Measurements from ENCODE around the gene SSNA1. TPM values are rescaled to one million over a fixed set of nuclear protein-coding genes. Genes with fewer than 3 reads are reported as not detected.

The SSNA1 gene
- total and polyA plus RNA-seq, 9 of the 15 experiments (the other 6 are each of a cell fraction or from before 2014, with no cell fraction given): 1.9 to 130 (median 57.1) TPM

GRCh38 chr9:137170486-137171148 lies 17.9 kb upstream of the SSNA1 start:
- WGBS (ENCODE audit: insufficient coverage, low coverage, missing lambda C conversion rate): 18% methylated on average over 13 of the region's 14 CpGs
- TF ChIP-seq RERE (CRISPR knock-in tag; IDR thresholded peaks at IDR 0.05; ENCODE audit: borderline replicate concordance) (no peak), USF2 (CRISPR knock-in tag; IDR thresholded peaks at IDR 0.05) (no peak), ZNF347 (CRISPR knock-in tag; IDR thresholded peaks at IDR 0.05; ENCODE audit: low read depth) (no peak), ZNF699 (CRISPR knock-in tag; IDR thresholded peaks at IDR 0.05; ENCODE audit: insufficient replicate concordance) (no peak), KDM5B (IDR thresholded peaks at IDR 0.05; ENCODE audit: insufficient replicate concordance, low read depth, low read length) (no peak), NKRF (IDR thresholded peaks at IDR 0.05; ENCODE audit: borderline replicate concordance) (no peak), HLTF (IDR thresholded peaks at IDR 0.05) (no peak)
- CTCF ChIA-PET (ENCODE audit: low intra/inter-chr PET ratio): no interaction called here
- Histone ChIP-seq H3K9me3 (replicated peaks; ENCODE audit: control insufficient read depth, insufficient read depth, low read depth, low read length) (no peaks in the 10 kb centered on the region), H3K4me1 (replicated peaks in 1 of 2; ENCODE audit: control insufficient read depth in 2 of 2, insufficient read depth in 2 of 2, low read length in 2 of 2) (peaks cover 0 to 97% of the 10 kb centered on the region in 2 experiments; a peak in 2 of 5 replicates), H3K27me3 (ENCODE audit: control insufficient read depth in 2 of 2, insufficient read depth in 2 of 2, low read length in 2 of 2) (peaks cover 26 to 40% of the 10 kb centered on the region in 2 experiments; a peak in 4 of 5 replicates), H3K9ac (ENCODE audit: insufficient read depth in 1 of 2, low read depth in 2 of 2, low read length in 2 of 2) (0 out of 4 replicates have a peak overlapping the region, but pooled peaks of 1 of the 2 experiments have one; percentile 45), H4K20me1 (replicated peaks; ENCODE audit: control insufficient read depth, insufficient read depth, low read length) (peaks cover 3% of the 10 kb centered on the region; the same call in 1 of the 2 replicates), H3K27ac (ENCODE audit: extremely low read depth, low read depth, low read length) (no peak overlapping the region), H3K9me1 (ENCODE audit: control insufficient read depth, insufficient read depth, low read length) (no peaks in the 10 kb centered on the region), H3K79me2 (ENCODE audit: control insufficient read depth, insufficient read depth, low read length) (no peaks in the 10 kb centered on the region), H3K4me2 (ENCODE audit: insufficient read depth, low read length) (no peak overlapping the region), H2AFZ (ENCODE audit: low read depth, low read length) (no peak overlapping the region), H3K36me3 (ENCODE audit: control insufficient read depth, insufficient read depth, low read length) (no peaks in the 10 kb centered on the region), H3K4me3 (no peak overlapping the region)
- BruUV-seq (replicated peaks): no TSS peak
- intact Hi-C loops (cut with micrococcal nuclease): no loop called here
- no peak for FAIRE-seq
- POLR2A ChIA-PET: interaction anchor here (0.6 to 1.1 kb wide), 6 partner anchors 10 to 129 kb away, joined by 3 to 4 read pairs (median 4); partner anchors contain the start of gene TUBB4B
- DNase-seq (ENCODE audit: extremely low read depth in 1 of 4, low spot score in 3 of 4): no peak
- no peak for ATAC-seq
- in situ Hi-C loops (cut with MboI): no loop called here
